Left ventricle myocardium inferior (tissue), 1 donor: ENCODE results near the gene ENOX2. TPM values are rescaled to one million over a fixed set of nuclear protein-coding genes. Genes with fewer than 3 reads are reported as not detected.

Source experiments
- DNase-seq: peaks from one replicate; pipeline ENCODE4 v3.0.0-alpha.2; 2020
- H3K27ac ChIP-seq: fragments of 200-600 bp; replicated peaks from 2 replicates; pipeline ENCODE4 v1.8.0; 2021
- H3K27me3 ChIP-seq: fragments of 200-600 bp; 2 replicates; pipeline ENCODE4 v1.8.0; 2021; ENCODE audit warnings: low read depth
- H3K36me3 ChIP-seq: fragments of 200-600 bp; 2 replicates; pipeline ENCODE4 v1.8.0; 2021
- H3K4me1 ChIP-seq: fragments of 200-600 bp; 2 replicates; pipeline ENCODE4 v1.8.0; 2021
- H3K4me3 ChIP-seq: fragments of 200-600 bp; 2 replicates; pipeline ENCODE4 v1.8.0; 2021; ENCODE audit warnings: mild to moderate bottlenecking, moderate library complexity
- H3K9me3 ChIP-seq: fragments of 200-600 bp; replicated peaks from 2 replicates; pipeline ENCODE4 v1.8.0; 2021
- CTCF ChIP-seq: fragments of 200-600 bp; IDR thresholded peaks from 2 replicates; pipeline ENCODE4 v1.8.0; 2021; ENCODE audit warnings: antibody characterized with exemption, mild to moderate bottlenecking, borderline replicate concordance
- intact Hi-C: fragments of 100-400 bp; cut with micrococcal nuclease; formaldehyde crosslinking; loops from one replicate; pipeline ENCODE4 v1.11.0; 2022
- total RNA-seq: library from RNA; stranded (reverse); fragmentation: NEBNext Ultra II Directional; extraction: Animal tissue kit (Norgen Biotek cat#: 25700); gene quantifications from one replicate; pipeline ENCODE4 v1.2.1, GENCODE V29; 2021
- donor health status: DM: no; HTN: yes; CAD: no; lungs with severe emphysema.

The ENOX2 gene
- total RNA-seq, 1 donor from 2014 or later, result 14.1 TPM

- H3K27ac ChIP-seq, result no peak overlapping the region
- no peak overlapping the region for H3K4me3 ChIP-seq
- intact Hi-C loops, result no loop called here
- peaks cover 13% of the 10 kb centered on the region for H3K9me3 ChIP-seq
- H3K4me1 ChIP-seq, result no peaks in the 10 kb centered on the region
- no peak for DNase-seq
- H3K36me3 ChIP-seq, result peaks cover 15% of the 10 kb centered on the region
- no peak for TF ChIP-seq CTCF
- no peaks in the 10 kb centered on the region for H3K27me3 ChIP-seq
Measured at GRCh38 chrX:130658310-130658709, 244.7 kb downstream of the ENOX2 start.

GRCh38 chrX:130654409-130654950 is 248.5 kb downstream of the ENOX2 start:
- no peaks in the 10 kb centered on the region for H3K27me3 ChIP-seq
- H3K9me3 ChIP-seq, result peaks cover 13% of the 10 kb centered on the region
- H3K4me1 ChIP-seq, result no peaks in the 10 kb centered on the region
- intact Hi-C loops, result no loop called here
- no peak for TF ChIP-seq CTCF
- no peak overlapping the region for H3K4me3 ChIP-seq
- DNase-seq, result no peak
- peaks cover 6% of the 10 kb centered on the region for H3K36me3 ChIP-seq
- no peak overlapping the region for H3K27ac ChIP-seq

GRCh38 chrX:130652824-130653578 is 250.0 kb downstream of the ENOX2 start:
- H3K4me3 ChIP-seq, result no peak overlapping the region
- intact Hi-C loops, result no loop called here
- no peak for TF ChIP-seq CTCF
- H3K4me1 ChIP-seq, result no peaks in the 10 kb centered on the region
- peaks cover 6% of the 10 kb centered on the region for H3K36me3 ChIP-seq
- peaks cover 4% of the 10 kb centered on the region for H3K9me3 ChIP-seq
- H3K27me3 ChIP-seq, result no peaks in the 10 kb centered on the region
- DNase-seq, result no peak
- H3K27ac ChIP-seq, result no peak overlapping the region

- Histone ChIP-seq H3K27me3 (no peaks in the 10 kb centered on the region), H3K9me3 (no peaks in the 10 kb centered on the region), H3K4me1 (no peaks in the 10 kb centered on the region), H3K36me3 (no peaks in the 10 kb centered on the region), H3K27ac (no peak overlapping the region), H3K4me3 (no peak overlapping the region)
- intact Hi-C loops, result no loop called here
- no peak for DNase-seq
- TF ChIP-seq CTCF, result no peak
Measured at GRCh38 chrX:130649738-130650137, 253.3 kb downstream of the ENOX2 start.

GRCh38 chrX:130647468-130647867 is 255.5 kb downstream of the ENOX2 start:
- Histone ChIP-seq H3K4me3 (no peak overlapping the region), H3K9me3 (no peaks in the 10 kb centered on the region), H3K4me1 (no peaks in the 10 kb centered on the region), H3K27ac (no peak overlapping the region), H3K27me3 (no peaks in the 10 kb centered on the region), H3K36me3 (no peaks in the 10 kb centered on the region)
- intact Hi-C loops, result no loop called here
- TF ChIP-seq CTCF, result no peak
- DNase-seq, result no peak
